ENCODE results near the gene MED13L.

- TF ChIP-seq CTCF (IDR thresholded peaks at IDR 0.05) (no peak), POLR2A (IDR thresholded peaks at IDR 0.05) (no peak)
Observed at GRCh38 chr12:116059904-116060303, 217.6 kb downstream of the MED13L start.

All from testis (tissue), 2 donors.